Astrocyte (in vitro differentiated cells and primary cell): ENCODE measurements around the gene FGD6. TPM values are rescaled to one million over a fixed set of nuclear protein-coding genes. Genes with fewer than 3 reads are reported as not detected.

Source experiments
- DNase-seq: peaks from one replicate; pipeline ENCODE4 v3.0.0-alpha.2; 2010; ENCODE audit warnings: low read depth
- FAIRE-seq: peaks from 2 replicates; lab custom pipeline; 2011; peaks lifted over from hg19 to GRCh38; lab: Jason Lieb, UNC
- H2AFZ ChIP-seq: 2 replicates; pipeline ENCODE4 v1.6.0; 2012; ENCODE audit warnings: low read depth, low read length, inconsistent platforms
- H3K27ac ChIP-seq: 2 replicates; pipeline ENCODE4 v1.5.1; 2011; ENCODE audit warnings: low read depth, low read length, inconsistent platforms
- H3K27me3 ChIP-seq: 2 replicates; pipeline ENCODE4 v1.6.0; 2011; ENCODE audit warnings: low read length, inconsistent platforms; ENCODE audit not compliant: insufficient read depth
- H3K36me3 ChIP-seq: 2 replicates; pipeline ENCODE4 v1.5.1; 2011; ENCODE audit warnings: low read length, inconsistent platforms; ENCODE audit not compliant: insufficient read depth
- H3K4me1 ChIP-seq: 2 replicates; pipeline ENCODE4 v1.5.1; 2011; ENCODE audit warnings: low read length, inconsistent platforms; ENCODE audit not compliant: insufficient read depth
- H3K4me2 ChIP-seq: 2 replicates; pipeline ENCODE4 v1.6.0; 2012; ENCODE audit warnings: low read length, inconsistent platforms
- H3K4me3 ChIP-seq: 2 replicates; pipeline ENCODE4 v1.5.1; 2011; ENCODE audit warnings: low read depth, mild to moderate bottlenecking, low read length, inconsistent platforms; ENCODE audit not compliant: insufficient read depth
- H3K79me2 ChIP-seq: 2 replicates; pipeline ENCODE4 v1.6.0; 2012; ENCODE audit warnings: mild to moderate bottlenecking, low read length, inconsistent platforms; ENCODE audit not compliant: insufficient read depth
- H3K9ac ChIP-seq: 2 replicates; pipeline ENCODE4 v1.6.0; 2012; ENCODE audit warnings: mild to moderate bottlenecking, low read length, inconsistent platforms
- H3K9me3 ChIP-seq: 2 replicates; pipeline ENCODE4 v1.5.1; 2012; ENCODE audit warnings: low read depth, mild to moderate bottlenecking, low read length, inconsistent platforms; ENCODE audit not compliant: insufficient read depth
- H4K20me1 ChIP-seq: 2 replicates; pipeline ENCODE4 v1.6.0; 2012; ENCODE audit warnings: low read length, inconsistent platforms; ENCODE audit not compliant: insufficient read depth
- H3K27ac Mint-ChIP-seq: one replicate; pipeline ENCODE4 v1.8.0; 2021; ENCODE audit warnings: mild to moderate bottlenecking, mixed read lengths; ENCODE audit not compliant: unreplicated experiment
- H3K27me3 Mint-ChIP-seq: one replicate; pipeline ENCODE4 v1.8.0; 2021; ENCODE audit warnings: low read depth, mixed read lengths; ENCODE audit not compliant: unreplicated experiment
- H3K36me3 Mint-ChIP-seq: one replicate; pipeline ENCODE4 v1.8.0; 2021; ENCODE audit warnings: low read depth, mixed read lengths; ENCODE audit not compliant: unreplicated experiment
- H3K4me1 Mint-ChIP-seq: one replicate; pipeline ENCODE4 v1.8.0; 2021; ENCODE audit warnings: low read depth, mixed read lengths; ENCODE audit not compliant: unreplicated experiment
- H3K4me3 Mint-ChIP-seq: one replicate; pipeline ENCODE4 v1.8.0; 2021; ENCODE audit warnings: mild to moderate bottlenecking, moderate library complexity, mixed read lengths; ENCODE audit not compliant: unreplicated experiment
- H3K9me3 Mint-ChIP-seq: one replicate; pipeline ENCODE4 v1.8.0; 2021; ENCODE audit warnings: mild to moderate bottlenecking, mixed read lengths; ENCODE audit not compliant: unreplicated experiment
- CTCF ChIP-seq: IDR thresholded peaks from 2 replicates; pipeline ENCODE4 v1.5.1; 2011; ENCODE audit warnings: low read depth, mild to moderate bottlenecking, inconsistent platforms, low read length, moderate library complexity; ENCODE audit not compliant: insufficient read depth
- EZH2 ChIP-seq: IDR thresholded peaks from 2 replicates; pipeline ENCODE4 v1.6.1; 2012; ENCODE audit warnings: mild to moderate bottlenecking, low read length, inconsistent platforms; ENCODE audit not compliant: insufficient read depth
- total RNA-seq: library from RNA; stranded (reverse); gene quantifications from 2 replicates; pipeline ENCODE4 v1.2.1, GENCODE V29; 2021

Gene FGD6
- total RNA-seq, 1 donor from 2014 or later: 26.5 TPM

DNA sequence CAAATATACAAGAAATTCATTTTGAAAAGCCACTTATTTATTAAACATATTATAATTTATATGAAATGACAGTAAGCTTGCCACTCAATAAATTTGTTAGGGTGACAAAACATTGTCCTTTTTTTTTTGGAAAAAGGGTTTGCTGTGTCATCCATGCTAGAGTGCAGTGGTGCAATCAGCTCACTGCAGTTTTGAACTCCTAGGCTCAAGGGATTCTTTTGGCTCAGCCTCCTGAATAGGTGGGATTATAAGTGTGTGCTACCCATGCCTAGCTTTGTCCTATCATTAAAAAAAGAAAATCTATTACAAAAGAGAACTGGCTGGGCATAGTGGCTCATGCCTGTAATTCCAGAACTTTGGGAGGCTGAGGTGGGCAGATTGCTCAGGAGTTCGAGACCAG lies 66.8 kb downstream of the FGD6 start:
- TF ChIP-seq CTCF (no peak), EZH2 (no peak)
- Mint-ChIP-seq H3K9me3 (no peaks in the 10 kb centered on the region), H3K27me3 (no peaks in the 10 kb centered on the region)

GRCh38 chr12:95147866-95148265 lies 69.4 kb downstream of the FGD6 start:
- Histone ChIP-seq H3K4me1 (no peaks in the 10 kb centered on the region), H3K9me3 (no peaks in the 10 kb centered on the region), H3K27me3 (no peaks in the 10 kb centered on the region), H2AFZ (no peak overlapping the region), H3K9ac (no peak overlapping the region), H4K20me1 (no peaks in the 10 kb centered on the region), H3K27ac (no peak overlapping the region), H3K4me2 (no peak overlapping the region), H3K79me2 (no peaks in the 10 kb centered on the region), H3K36me3 (peaks cover under 1% of the 10 kb centered on the region), H3K4me3 (no peak overlapping the region)
- no peaks in the 10 kb centered on the region for H3K27me3 Mint-ChIP-seq
- H3K4me3 Mint-ChIP-seq: no peak overlapping the region
- TF ChIP-seq EZH2 (no peak), CTCF (no peak)
- no peak overlapping the region for H3K27ac Mint-ChIP-seq
- FAIRE-seq: no peak
- no peak for DNase-seq
- peaks cover 4% of the 10 kb centered on the region for H3K4me1 Mint-ChIP-seq
- H3K36me3 Mint-ChIP-seq: peaks cover 6% of the 10 kb centered on the region
- no peaks in the 10 kb centered on the region for H3K9me3 Mint-ChIP-seq

More for the DNA sequence above, 66.8 kb downstream of the FGD6 start:
- Histone ChIP-seq H3K27me3 (no peaks in the 10 kb centered on the region), H3K4me3 (no peak overlapping the region), H3K27ac (no peak overlapping the region), H3K9me3 (no peaks in the 10 kb centered on the region), H3K4me2 (no peak overlapping the region), H4K20me1 (no peaks in the 10 kb centered on the region), H3K9ac (no peak overlapping the region), H3K4me1 (no peaks in the 10 kb centered on the region), H3K36me3 (peaks cover 4% of the 10 kb centered on the region), H3K79me2 (no peaks in the 10 kb centered on the region), H2AFZ (no peak overlapping the region)
- FAIRE-seq (no peak), DNase-seq (no peak)
- no peak overlapping the region for H3K27ac Mint-ChIP-seq
- peaks cover 4% of the 10 kb centered on the region for H3K36me3 Mint-ChIP-seq
- no peak overlapping the region for H3K4me3 Mint-ChIP-seq
- no peaks in the 10 kb centered on the region for H3K4me1 Mint-ChIP-seq

GRCh38 chr12:95146769-95147168 lies 70.5 kb downstream of the FGD6 start:
- no peak overlapping the region for H3K4me3 Mint-ChIP-seq
- no peaks in the 10 kb centered on the region for H3K9me3 ChIP-seq
- H3K4me3 ChIP-seq: no peak overlapping the region
- no peaks in the 10 kb centered on the region for H3K79me2 ChIP-seq
- no peaks in the 10 kb centered on the region for H3K27me3 Mint-ChIP-seq
- no peak for TF ChIP-seq CTCF
- no peak for TF ChIP-seq EZH2
- no peaks in the 10 kb centered on the region for H3K9me3 Mint-ChIP-seq
- H3K36me3 ChIP-seq: no peaks in the 10 kb centered on the region
- no peak overlapping the region for H3K27ac Mint-ChIP-seq
- FAIRE-seq (no peak), DNase-seq (no peak)
- no peak overlapping the region for H2AFZ ChIP-seq
- H3K27me3 ChIP-seq: no peaks in the 10 kb centered on the region
- H3K4me1 Mint-ChIP-seq: peaks cover 4% of the 10 kb centered on the region
- H3K4me1 ChIP-seq: no peaks in the 10 kb centered on the region
- H3K9ac ChIP-seq: no peak overlapping the region
- peaks cover 6% of the 10 kb centered on the region for H3K36me3 Mint-ChIP-seq
- no peak overlapping the region for H3K27ac ChIP-seq
- H3K4me2 ChIP-seq: no peak overlapping the region
- H4K20me1 ChIP-seq: no peaks in the 10 kb centered on the region
